Measurements from ENCODE around the gene GARNL3.
A peak's percentile ranks its signal among the peaks of the same experiment; 100 is the strongest.

Gene GARNL3, protein sequence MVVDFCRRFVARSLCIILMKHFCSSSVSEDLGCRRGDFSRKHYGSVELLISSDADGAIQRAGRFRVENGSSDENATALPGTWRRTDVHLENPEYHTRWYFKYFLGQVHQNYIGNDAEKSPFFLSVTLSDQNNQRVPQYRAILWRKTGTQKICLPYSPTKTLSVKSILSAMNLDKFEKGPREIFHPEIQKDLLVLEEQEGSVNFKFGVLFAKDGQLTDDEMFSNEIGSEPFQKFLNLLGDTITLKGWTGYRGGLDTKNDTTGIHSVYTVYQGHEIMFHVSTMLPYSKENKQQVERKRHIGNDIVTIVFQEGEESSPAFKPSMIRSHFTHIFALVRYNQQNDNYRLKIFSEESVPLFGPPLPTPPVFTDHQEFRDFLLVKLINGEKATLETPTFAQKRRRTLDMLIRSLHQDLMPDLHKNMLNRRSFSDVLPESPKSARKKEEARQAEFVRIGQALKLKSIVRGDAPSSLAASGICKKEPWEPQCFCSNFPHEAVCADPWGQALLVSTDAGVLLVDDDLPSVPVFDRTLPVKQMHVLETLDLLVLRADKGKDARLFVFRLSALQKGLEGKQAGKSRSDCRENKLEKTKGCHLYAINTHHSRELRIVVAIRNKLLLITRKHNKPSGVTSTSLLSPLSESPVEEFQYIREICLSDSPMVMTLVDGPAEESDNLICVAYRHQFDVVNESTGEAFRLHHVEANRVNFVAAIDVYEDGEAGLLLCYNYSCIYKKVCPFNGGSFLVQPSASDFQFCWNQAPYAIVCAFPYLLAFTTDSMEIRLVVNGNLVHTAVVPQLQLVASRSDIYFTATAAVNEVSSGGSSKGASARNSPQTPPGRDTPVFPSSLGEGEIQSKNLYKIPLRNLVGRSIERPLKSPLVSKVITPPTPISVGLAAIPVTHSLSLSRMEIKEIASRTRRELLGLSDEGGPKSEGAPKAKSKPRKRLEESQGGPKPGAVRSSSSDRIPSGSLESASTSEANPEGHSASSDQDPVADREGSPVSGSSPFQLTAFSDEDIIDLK

DNA sequence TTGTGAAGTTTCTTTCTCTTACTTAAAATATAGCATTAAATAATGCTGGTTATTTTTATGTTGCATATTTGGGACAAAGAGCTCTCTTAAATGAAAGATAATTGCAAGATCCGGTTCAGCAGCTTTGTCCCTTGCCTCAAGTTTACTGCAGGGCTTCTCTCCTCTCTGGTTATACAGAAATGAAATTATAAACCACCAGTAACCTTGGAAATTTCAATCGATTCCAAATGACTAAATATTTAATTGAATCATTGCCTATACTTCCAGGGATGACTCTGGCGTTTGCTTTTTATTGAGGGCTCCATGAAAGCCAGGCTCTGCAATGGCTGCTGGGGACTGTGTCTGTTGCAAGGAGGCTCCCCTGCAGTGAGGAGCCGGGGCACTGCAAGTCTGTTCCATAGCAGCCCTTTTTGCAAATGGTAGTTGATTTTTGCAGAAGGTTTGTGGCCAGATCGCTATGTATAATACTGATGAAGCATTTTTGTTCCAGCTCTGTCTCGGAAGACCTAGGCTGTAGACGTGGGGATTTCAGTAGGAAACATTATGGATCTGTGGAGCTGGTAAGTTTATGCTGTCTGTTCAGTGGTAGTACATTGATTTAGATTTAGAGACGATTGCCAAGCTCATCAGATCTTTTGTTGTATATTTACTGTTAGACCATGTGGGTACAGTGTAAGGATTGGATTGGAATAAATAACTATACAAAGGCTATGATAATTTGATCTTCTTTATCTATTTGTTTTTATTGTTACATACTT lies at the start of gene GARNL3:
Gene GARNL3, plus strand, starts transcription at position 313 of the 758 bp plus-strand sequence. Its CDS starts 104 bp downstream, at position 417.
- no peak within 1 kb of the TSS for H3K4me3 ChIP-seq (ENCODE audit: low read length)
- no peak for TF ChIP-seq ZNF274 (IDR thresholded peaks at IDR 0.05; ENCODE audit: low read depth, low read length)

DNA sequence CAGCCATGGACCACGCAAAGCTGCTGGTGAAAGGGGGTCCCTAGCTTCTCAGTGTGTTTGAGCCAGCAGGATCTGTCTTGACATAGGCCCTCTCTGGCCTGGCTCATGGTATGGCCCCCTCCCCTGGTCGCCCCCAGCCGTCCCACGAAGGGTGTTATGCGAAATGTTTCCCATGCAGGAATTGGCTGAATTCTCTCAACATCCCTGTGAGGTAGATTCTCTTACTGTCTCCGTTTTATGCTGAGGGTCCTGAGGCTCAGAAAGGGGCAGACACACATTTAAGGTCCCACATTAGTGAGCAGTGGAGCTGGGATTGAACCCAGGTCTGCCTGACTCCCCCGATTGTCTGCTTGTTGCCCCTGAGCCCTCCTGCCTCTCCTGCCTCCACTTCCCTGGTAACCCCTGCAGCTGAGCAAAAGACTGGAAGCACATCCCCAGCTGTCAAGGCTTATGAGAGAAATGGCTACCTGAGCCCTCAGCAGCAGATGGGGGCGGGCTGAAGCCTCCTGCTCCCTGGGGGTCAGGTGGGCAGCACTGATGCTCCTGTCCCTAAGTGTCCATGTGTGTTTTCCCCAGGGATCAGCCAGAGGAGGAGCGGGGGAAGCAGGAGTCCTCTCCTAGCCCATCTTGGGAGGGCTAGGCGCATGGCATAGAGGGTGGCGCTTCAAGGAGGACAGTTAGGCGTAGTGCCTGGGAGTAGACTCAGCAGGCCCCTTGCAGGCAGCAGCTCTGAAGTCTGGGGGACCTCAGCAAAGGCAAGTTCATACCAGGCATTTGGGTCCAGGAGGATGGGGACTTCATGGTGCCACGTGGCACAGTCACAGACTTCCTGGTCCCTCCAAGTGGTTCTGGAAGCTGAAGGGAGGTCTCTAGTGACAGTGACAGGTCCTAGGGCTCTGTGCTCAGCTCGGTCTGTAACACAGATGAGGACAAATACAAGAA lies 49.0 kb upstream of the GARNL3 start:
- H3K4me3 ChIP-seq (ENCODE audit: low read length), result no peak overlapping the region
- no peak for TF ChIP-seq ZNF274 (IDR thresholded peaks at IDR 0.05; ENCODE audit: low read depth, low read length)

DNA sequence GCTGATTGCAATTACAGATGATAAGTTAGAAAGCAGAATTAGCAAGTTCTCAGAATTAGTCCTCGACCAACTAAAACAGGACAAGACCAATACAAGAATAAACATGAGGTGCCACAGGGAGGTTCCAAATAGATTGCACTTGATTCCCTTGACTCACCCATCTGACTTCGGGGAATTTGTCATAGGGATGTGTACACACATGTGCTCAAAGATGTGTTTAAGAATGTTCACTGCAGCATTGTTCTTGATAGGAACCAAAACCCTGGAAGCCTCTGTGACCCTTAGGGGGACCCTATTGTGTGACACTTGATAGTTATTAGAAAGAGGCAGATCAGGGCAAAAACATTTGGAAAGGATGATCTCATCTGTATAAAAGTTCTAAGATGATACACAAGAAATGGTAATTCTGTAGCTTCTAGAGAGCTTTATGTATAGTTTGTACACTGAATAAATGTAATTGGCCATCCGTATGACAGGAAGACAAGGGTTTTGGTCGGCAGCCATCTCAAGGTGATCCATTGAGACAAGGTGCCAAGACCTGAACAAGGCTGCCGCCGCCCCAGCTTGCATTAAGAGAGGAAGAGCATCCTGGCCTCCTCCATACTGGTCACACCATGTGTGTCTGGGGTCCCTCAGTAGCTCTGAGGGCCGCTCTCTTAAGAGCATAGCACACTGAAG lies 48.2 kb upstream of the GARNL3 start:
- H3K4me3 ChIP-seq (ENCODE audit: low read length), result no peak overlapping the region
- no peak for TF ChIP-seq ZNF274 (IDR thresholded peaks at IDR 0.05; ENCODE audit: low read depth, low read length)

DNA sequence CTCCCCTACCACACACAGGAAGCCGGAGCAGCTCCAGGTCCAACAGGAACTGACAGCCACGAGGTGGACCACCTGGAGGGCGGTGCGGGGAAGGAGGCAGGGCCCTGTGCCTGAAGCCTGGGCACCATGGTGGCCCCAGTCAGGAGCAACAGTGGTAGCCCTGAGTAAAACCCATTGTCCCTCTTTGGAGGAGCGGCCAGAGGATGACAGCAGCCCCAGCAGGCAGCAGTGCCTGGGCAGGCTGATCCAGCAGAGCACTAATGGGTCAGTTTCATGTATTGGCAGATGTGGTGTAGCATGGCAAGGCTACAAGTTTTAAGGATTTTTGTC lies 47.7 kb upstream of the GARNL3 start:
- H3K4me3 ChIP-seq (ENCODE audit: low read length), result no peak overlapping the region
- no peak for TF ChIP-seq ZNF274 (IDR thresholded peaks at IDR 0.05; ENCODE audit: low read depth, low read length)

DNA sequence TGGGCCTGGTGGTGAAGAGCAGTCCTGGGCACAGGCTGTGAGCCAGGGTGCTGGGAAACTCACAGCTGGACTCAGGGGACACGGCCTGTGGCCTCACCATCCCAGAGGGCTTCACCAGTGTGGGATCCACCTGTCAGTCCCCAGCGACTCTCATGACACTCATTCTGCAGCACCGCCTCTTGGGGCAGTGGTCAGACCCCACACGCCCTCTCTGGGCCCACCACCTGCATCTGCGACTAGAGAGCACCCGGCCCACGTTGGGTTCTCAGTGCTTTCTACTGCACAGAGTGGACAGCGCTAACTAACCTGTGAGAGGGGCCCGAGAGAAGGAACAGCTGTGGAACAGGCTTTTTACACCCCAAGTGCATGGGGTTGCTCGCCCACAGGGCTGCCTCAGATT lies 45.8 kb upstream of the GARNL3 start:
- H3K4me3 ChIP-seq (ENCODE audit: low read length), result no peak overlapping the region
- no peak for TF ChIP-seq ZNF274 (IDR thresholded peaks at IDR 0.05; ENCODE audit: low read depth, low read length)

DNA sequence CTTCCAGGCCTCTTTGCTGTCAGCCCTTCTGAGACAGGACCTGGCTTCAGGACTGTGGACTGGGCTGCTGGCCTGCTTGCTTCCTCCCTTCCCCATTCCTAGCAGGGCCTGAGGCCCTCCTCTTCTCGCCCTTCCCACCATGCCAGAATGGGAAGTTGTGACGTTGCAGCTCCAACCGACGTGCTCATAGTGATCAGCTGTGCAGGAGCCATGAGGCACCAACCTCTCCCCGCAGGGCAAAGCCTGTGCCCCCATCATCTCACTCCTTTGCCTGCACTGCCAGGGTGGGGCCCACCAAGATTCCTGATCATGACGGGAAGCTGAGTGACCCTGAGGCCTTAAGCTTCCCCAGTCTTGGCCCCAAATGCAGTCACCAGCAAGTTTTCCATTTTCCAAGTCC lies 45.1 kb upstream of the GARNL3 start:
- H3K4me3 ChIP-seq (ENCODE audit: low read length), result no peak overlapping the region
- TF ChIP-seq ZNF274 (IDR thresholded peaks at IDR 0.05; ENCODE audit: low read depth, low read length), result no peak

DNA sequence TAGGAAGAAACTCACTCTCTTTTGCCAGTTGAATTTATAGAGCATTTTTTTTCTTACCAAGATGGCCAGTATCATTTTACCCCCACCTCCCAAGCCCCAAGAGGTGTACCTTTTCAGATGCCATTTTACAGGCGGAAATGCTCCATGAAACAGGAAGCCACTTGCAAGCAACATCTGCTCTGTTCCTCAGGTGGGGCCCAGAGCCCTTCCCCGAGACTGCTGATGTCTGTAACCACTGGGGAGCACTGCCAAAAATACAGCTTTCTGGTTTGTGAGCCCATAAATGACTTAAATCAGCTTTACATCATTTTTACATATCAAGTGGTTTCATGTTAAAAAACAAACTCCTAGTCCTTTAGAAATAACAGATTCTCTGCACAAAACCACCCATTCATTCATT lies 42.9 kb upstream of the GARNL3 start:
- H3K4me3 ChIP-seq (ENCODE audit: low read length), result no peak overlapping the region
- no peak for TF ChIP-seq ZNF274 (IDR thresholded peaks at IDR 0.05; ENCODE audit: low read depth, low read length)

DNA sequence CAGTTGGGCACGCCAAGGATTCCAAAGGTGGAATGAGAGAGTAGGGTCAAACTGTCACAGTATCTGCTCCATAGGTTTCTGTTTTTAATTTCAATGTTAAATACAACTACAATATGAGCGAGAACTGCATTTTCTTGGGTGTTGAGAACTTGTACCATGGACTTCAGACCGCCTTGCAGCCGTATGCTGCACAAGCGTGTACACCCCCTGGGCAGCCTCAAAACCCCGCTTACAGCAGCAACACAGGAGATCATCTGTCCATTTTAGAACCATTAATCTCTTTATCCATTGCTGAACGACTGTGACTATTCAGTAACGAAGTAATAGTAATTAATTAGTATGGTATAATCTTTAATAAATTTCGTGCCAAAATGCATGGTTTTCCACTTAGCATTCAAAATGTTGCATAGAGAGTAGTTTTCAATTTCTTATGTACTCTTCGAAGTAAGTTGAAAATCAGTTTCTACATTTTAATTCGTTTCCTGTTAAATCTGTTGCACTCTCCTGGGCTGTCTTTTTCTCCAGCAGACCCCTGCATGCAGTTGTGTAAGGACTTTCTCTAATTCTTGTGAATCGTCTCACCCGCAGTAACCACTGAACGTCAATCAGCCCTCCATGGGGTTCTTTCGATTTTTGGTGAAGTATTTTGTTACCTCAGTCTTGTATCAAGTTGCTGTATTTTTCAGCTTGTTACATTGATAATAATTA lies 42.0 kb upstream of the GARNL3 start:
- TF ChIP-seq ZNF274 (IDR thresholded peaks at IDR 0.05; ENCODE audit: low read depth, low read length), result no peak
- H3K4me3 ChIP-seq (ENCODE audit: low read length), result no peak overlapping the region

DNA sequence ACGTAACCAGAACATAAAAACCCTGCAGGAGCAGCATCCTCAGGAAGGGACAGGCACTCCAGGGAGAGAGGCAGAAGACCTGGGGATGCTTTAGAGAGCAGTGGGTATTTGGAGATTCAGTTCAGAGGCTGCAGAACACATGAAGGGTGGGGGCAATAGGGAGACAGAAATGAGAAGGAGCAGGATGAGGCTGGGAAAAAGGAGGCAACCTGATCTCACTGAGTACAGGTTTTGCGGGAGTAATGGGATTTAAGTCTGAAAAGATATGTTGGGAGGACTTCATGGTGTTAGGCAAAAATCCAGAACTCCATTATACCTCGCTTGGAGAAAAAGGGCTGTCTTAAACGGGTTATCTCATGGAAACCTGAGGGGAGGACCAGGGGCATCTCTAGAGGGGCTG lies 41.3 kb upstream of the GARNL3 start:
- H3K4me3 ChIP-seq (ENCODE audit: low read length), result no peak overlapping the region

DNA sequence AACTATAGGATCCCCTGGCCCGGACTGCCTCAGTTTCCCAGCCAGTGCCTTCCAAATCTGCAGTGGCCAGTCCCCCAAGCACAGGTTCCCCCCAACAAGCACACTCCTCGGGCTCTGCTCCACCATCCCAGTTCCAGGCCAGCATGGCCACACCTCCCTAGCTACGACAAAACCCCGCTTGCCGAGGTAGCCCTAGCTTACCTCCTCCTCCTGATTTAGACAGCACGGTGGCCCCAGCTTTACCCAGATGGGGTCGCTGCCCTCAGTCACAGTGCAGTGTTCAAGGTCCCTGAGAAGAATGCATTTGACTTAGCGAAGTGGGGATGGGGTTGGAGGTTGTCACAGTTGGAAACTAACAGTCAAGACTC lies 40.8 kb upstream of the GARNL3 start:
- TF ChIP-seq ZNF274 (IDR thresholded peaks at IDR 0.05; ENCODE audit: low read depth, low read length), result no peak
- no peak overlapping the region for H3K4me3 ChIP-seq (ENCODE audit: low read length)

More for the DNA sequence above, 41.3 kb upstream of the GARNL3 start:
- TF ChIP-seq ZNF274 (IDR thresholded peaks at IDR 0.05; ENCODE audit: low read depth, low read length), result no peak

DNA sequence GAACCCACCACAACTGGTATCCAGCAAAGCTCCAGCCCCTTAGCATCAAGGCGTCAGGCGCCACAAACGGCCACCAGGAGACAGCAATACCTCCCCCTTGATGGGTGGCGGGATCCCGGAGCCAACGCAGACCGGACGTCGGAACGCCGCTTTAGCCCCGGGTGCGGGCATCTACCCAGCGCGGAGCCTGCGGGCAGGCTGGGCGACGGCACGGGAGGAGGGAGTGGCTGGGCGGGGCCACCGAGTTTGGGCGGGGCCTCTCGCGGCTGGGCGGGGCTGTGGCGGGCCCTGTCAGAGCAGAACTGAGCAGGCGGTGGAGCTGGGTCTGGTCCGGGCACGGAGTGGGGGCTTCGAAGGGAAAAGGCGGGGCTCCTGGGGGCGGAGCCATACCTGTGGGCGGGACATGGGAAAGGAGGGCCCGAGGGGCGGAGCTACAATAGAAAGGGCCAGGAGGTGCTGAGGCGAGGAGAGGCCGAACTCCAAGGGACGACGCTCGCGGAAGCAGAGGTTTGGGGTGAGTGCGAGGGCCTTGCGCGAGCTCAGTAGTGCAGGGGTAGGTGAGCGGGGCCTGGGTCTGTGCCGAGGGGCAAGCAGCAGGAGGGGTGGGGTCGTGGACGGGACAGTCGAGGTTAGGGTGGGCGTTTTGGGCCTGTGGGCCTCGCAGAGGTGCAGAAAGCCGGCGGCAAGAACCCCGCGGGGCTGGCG lies 40.2 kb upstream of the GARNL3 start:
- peak overlapping the region; percentile 45; the same call in 1 of the 2 replicates for H3K4me3 ChIP-seq (ENCODE audit: low read length)
- no peak for TF ChIP-seq ZNF274 (IDR thresholded peaks at IDR 0.05; ENCODE audit: low read depth, low read length)

Data from GM08714 (cell line).